Stimulated activated CD4-positive, alpha-beta T cell treated with anti-CD3 and anti-CD28 coated beads, Interleukin-1b, Interleukin-23, amount 100 ng/mL, for 1 hour (primary cell): ENCODE data around the gene RSPH9.

Experiments
- DNase-seq, 2 donors: peaks; one replicate each; pipeline ENCODE4 v3.0.0-alpha.2; 2020; ENCODE audit warnings: low read depth in 2 of 2

RSPH9 gene

GRCh38 chr6:43644940-43645612 is at the start of gene RSPH9:
Gene RSPH9 (plus strand): TSS chr6:43645036. CDS start chr6:43645099, 63 bp downstream.
- peak in 1 of 2 donors; percentile 51 for DNase-seq

GRCh38 chr6:43600595-43600994 is 44.2 kb upstream of the RSPH9 start:
- no peak for DNase-seq

GRCh38 chr6:43604174-43604573 is 40.7 kb upstream of the RSPH9 start:
- no peak for DNase-seq

- no peak for DNase-seq
Observed at GRCh38 chr6:43606019-43606418, 38.8 kb upstream of the RSPH9 start.

GRCh38 chr6:43608310-43608763 is 36.5 kb upstream of the RSPH9 start:
- DNase-seq = peak in 1 of 2 donors; percentile 39

- DNase-seq = no peak
Observed at GRCh38 chr6:43608807-43609206, 36.0 kb upstream of the RSPH9 start.

- DNase-seq = no peak
Observed at GRCh38 chr6:43609402-43609801, 35.4 kb upstream of the RSPH9 start.

GRCh38 chr6:43610431-43610830 is 34.4 kb upstream of the RSPH9 start:
- no peak for DNase-seq

- no peak for DNase-seq
Observed at GRCh38 chr6:43613721-43614395, 31.0 kb upstream of the RSPH9 start.

GRCh38 chr6:43614396-43614730 is 30.5 kb upstream of the RSPH9 start:
- DNase-seq = no peak

GRCh38 chr6:43616725-43617472 is 27.9 kb upstream of the RSPH9 start:
- DNase-seq = no peak

GRCh38 chr6:43621078-43621835 is 23.6 kb upstream of the RSPH9 start:
- no peak for DNase-seq

- DNase-seq = no peak
Observed at GRCh38 chr6:43621836-43622180, 23.0 kb upstream of the RSPH9 start.

GRCh38 chr6:43622541-43622940 is 22.3 kb upstream of the RSPH9 start:
- DNase-seq = no peak

- no peak for DNase-seq
Observed at GRCh38 chr6:43623880-43624785, 20.7 kb upstream of the RSPH9 start.

GRCh38 chr6:43624786-43625288 is 20.0 kb upstream of the RSPH9 start:
- DNase-seq = no peak

GRCh38 chr6:43625393-43625992 is 19.3 kb upstream of the RSPH9 start:
- no peak for DNase-seq

- DNase-seq = no peak
Observed at GRCh38 chr6:43627008-43627825, 17.6 kb upstream of the RSPH9 start.

- DNase-seq = peak in 1 of 2 donors; percentile 21
Observed at GRCh38 chr6:43628393-43629103, 16.3 kb upstream of the RSPH9 start.
